Nephron (organoid): Measurements from ENCODE around the gene PCGF3.
"Not testable (repeated sequence)": the region's sequence is repeated elsewhere in the genome, so short reads cannot be mapped to it uniquely, and the experiment has no call there.

Source experiments
- H3K27ac Mint-ChIP-seq, 3 experiments: 2 replicates each; pipeline ENCODE4 v1.8.0; 2020; ENCODE audit warnings: mixed read lengths in 3 of 3, mild to moderate bottlenecking in 2 of 3, moderate library complexity in 1 of 3
- H3K27me3 Mint-ChIP-seq: 2 replicates; pipeline ENCODE4 v1.8.0; 2021; ENCODE audit warnings: low read depth, mild to moderate bottlenecking, moderate library complexity, mixed read lengths
- H3K36me3 Mint-ChIP-seq: 2 replicates; pipeline ENCODE4 v1.8.0; 2020; ENCODE audit warnings: low read depth, mixed read lengths
- H3K4me1 Mint-ChIP-seq: 2 replicates; pipeline ENCODE4 v1.8.0; 2020; ENCODE audit warnings: mixed read lengths
- H3K4me3 Mint-ChIP-seq, 3 experiments: 2 replicates each; pipeline ENCODE4 v1.8.0; 2020; ENCODE audit warnings: mild to moderate bottlenecking in 3 of 3, mixed read lengths in 3 of 3, moderate library complexity in 2 of 3
- H3K9me3 Mint-ChIP-seq: 2 replicates; pipeline ENCODE4 v1.8.0; 2020; ENCODE audit warnings: mixed read lengths
- TF ChIP-seq, protein P1 (sequence below), 3 experiments: fragments of 200-600 bp; sonication (generic); IDR thresholded peaks; one replicate each; pipeline ENCODE4 v1.5.0; 2021; ENCODE audit warnings: antibody characterized with exemption in 3 of 3; ENCODE audit not compliant: unreplicated experiment in 3 of 3

PCGF3 gene

DNA sequence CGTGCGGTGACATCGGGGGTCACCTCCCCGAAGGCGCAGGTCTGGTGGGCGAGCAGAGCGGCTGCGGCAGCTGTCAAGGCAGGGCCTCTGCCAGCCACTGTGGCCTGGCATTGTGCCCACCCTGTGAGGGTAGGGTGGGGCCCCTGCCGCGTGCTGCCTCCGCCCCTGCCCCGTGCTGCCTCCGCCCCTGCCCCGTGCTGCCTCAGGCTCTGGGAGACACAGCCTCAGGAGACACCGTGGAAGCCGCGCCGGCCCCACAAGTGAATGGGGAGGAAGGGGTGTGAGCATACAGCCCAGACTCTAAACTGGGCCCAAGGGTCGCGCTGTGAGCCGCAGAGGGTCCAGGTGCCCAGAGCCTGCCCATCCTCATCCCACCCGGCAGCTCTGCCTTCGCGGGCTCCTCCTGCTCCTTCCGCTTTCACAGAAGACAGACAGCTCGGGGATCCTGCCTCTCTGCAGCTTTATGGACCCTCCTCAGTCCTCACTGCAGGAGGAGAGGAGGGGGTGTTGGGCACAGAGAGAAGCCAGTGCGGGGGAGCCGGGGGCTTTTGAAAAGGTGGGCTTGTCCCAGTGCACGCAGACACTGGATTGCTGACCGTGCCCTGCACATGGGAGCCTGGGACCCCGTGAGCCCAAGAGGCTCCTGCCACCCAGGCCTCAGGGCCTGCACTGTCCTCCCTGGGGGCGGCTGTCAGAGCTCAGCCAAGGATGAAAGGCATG is 27.4 kb downstream of the PCGF3 start:
- Mint-ChIP-seq H3K4me3 (no peak overlapping the region), H3K9me3 (no peaks in the 10 kb centered on the region), H3K27ac (no peak overlapping the region), H3K27me3 (no peaks in the 10 kb centered on the region), H3K36me3 (peaks cover 52% of the 10 kb centered on the region), H3K4me1 (peaks cover 14% of the 10 kb centered on the region)
- TF ChIP-seq, protein P1, sequence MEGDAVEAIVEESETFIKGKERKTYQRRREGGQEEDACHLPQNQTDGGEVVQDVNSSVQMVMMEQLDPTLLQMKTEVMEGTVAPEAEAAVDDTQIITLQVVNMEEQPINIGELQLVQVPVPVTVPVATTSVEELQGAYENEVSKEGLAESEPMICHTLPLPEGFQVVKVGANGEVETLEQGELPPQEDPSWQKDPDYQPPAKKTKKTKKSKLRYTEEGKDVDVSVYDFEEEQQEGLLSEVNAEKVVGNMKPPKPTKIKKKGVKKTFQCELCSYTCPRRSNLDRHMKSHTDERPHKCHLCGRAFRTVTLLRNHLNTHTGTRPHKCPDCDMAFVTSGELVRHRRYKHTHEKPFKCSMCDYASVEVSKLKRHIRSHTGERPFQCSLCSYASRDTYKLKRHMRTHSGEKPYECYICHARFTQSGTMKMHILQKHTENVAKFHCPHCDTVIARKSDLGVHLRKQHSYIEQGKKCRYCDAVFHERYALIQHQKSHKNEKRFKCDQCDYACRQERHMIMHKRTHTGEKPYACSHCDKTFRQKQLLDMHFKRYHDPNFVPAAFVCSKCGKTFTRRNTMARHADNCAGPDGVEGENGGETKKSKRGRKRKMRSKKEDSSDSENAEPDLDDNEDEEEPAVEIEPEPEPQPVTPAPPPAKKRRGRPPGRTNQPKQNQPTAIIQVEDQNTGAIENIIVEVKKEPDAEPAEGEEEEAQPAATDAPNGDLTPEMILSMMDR (IDR thresholded peaks at IDR 0.05; ENCODE audit: unreplicated experiment in 3 of 3): no peak

DNA sequence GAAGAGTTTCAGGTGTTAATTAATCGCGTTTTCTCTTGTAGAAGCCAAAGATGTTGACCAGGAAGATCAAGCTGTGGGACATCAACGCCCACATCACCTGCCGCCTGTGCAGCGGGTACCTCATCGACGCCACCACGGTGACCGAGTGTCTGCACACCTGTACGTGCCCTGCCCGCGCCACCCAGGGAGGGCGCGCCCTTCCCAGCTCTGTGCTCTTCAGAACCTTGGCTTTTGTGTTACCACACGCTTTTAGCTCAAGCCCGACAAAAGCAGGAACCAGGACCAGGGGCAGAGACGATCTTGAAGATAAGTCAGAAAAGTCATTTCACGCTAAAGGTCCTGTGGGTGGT is 28.0 kb downstream of the PCGF3 start:
- Mint-ChIP-seq H3K36me3 (peaks cover 52% of the 10 kb centered on the region), H3K27me3 (no peaks in the 10 kb centered on the region), H3K27ac (no peak overlapping the region), H3K9me3 (no peaks in the 10 kb centered on the region), H3K4me3 (no peak overlapping the region), H3K4me1 (peaks cover 11% of the 10 kb centered on the region)
- TF ChIP-seq, protein P1 (IDR thresholded peaks at IDR 0.05; ENCODE audit: unreplicated experiment in 3 of 3): no peak

DNA sequence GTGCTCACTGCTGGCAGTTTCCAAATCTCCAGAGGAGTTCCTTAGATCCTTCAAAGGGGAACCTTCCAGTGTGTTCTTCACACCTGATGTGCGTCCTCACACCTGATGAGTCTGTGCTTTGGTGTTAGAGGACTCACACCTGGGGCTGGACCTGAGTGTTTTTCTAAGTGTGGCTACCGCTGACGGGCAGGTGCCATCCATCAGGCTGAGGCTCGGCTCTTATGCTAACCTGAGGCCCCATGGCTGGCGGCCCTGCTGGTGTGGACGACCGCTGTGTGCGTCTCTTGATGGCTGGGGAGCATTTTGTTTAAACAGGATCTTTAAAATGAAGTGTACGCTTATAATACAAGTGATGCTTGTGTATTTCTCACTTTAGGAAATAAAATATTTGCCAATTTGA is 28.4 kb downstream of the PCGF3 start:
- no peak overlapping the region for H3K4me3 Mint-ChIP-seq
- H3K27ac Mint-ChIP-seq: no peak overlapping the region
- TF ChIP-seq, protein P1 (IDR thresholded peaks at IDR 0.05; ENCODE audit: unreplicated experiment in 3 of 3): no peak
- H3K9me3 Mint-ChIP-seq: no peaks in the 10 kb centered on the region
- H3K27me3 Mint-ChIP-seq: no peaks in the 10 kb centered on the region
- peaks cover 55% of the 10 kb centered on the region for H3K36me3 Mint-ChIP-seq
- H3K4me1 Mint-ChIP-seq: peaks cover 11% of the 10 kb centered on the region

DNA sequence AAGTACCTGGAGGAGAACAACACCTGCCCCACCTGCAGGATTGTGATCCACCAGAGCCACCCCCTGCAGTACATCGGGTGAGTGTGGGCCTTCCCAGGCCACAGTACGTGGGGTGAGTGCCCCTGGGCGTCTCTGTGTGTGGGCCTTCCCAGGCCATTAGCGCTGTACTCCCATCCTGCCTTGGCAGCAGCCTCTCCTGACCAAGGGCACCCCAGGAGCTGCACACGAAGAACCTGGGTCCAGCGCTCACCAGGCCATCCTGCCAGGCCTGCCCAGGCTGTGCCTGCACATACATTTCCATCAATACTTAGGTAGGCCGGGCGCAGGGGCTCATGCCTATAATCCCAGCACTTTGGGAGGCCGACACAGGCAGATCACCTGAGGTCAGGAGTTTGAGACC is 29.3 kb downstream of the PCGF3 start:
- Mint-ChIP-seq H3K27ac (no peak overlapping the region), H3K4me3 (no peak overlapping the region), H3K4me1 (peaks cover 5% of the 10 kb centered on the region), H3K27me3 (no peaks in the 10 kb centered on the region), H3K9me3 (no peaks in the 10 kb centered on the region), H3K36me3 (peaks cover 52% of the 10 kb centered on the region)
- TF ChIP-seq, protein P1 (IDR thresholded peaks at IDR 0.05; ENCODE audit: unreplicated experiment in 3 of 3): no peak

DNA sequence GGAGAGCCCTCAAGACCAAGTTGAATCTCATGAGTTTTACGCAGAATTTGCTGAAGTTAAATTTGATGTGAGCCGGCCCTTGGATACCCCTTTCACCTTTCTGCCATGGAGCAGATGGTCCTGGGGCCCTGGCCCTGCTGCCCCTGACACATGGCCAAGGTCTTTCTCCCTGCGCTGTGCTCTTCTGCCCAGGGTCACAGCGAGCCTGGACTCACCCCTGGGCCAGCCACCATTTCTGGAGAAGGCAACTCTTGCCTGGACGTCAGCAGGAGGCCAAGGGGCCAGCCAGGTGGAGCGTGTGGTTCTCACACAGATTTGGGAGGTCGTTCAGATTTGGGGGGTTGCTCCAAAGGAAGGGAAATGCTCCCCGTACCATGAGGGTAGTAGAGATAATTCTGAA is 30.0 kb downstream of the PCGF3 start:
- no peak overlapping the region for H3K4me3 Mint-ChIP-seq
- no peaks in the 10 kb centered on the region for H3K9me3 Mint-ChIP-seq
- H3K27me3 Mint-ChIP-seq: no peaks in the 10 kb centered on the region
- H3K4me1 Mint-ChIP-seq: peaks cover 2% of the 10 kb centered on the region
- H3K36me3 Mint-ChIP-seq: peaks cover 48% of the 10 kb centered on the region
- H3K27ac Mint-ChIP-seq: no peak overlapping the region
- TF ChIP-seq, protein P1 (IDR thresholded peaks at IDR 0.05; ENCODE audit: unreplicated experiment in 3 of 3): no peak

DNA sequence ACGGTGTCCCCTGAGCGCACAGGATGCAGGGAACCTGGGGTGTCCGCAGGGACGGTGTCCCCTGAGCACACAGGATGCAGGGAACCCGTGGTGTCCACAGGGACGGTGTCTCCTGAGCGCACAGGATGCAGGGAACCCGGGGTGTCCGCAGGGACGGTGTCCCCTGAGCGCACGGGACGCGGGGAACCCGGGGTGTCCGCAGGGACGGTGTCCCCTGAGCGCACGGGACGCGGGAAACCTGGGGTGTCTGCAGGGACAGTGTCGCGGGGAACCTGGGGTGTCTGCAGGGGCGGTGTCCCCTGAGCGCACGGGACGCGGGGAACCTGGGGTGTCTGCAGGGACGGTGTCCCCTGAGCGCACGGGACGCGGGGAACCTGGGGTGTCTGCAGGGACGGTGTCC is 30.9 kb downstream of the PCGF3 start:
- not testable (repeated sequence) for H3K4me3 Mint-ChIP-seq, H3K4me1 Mint-ChIP-seq, H3K9me3 Mint-ChIP-seq, H3K27ac Mint-ChIP-seq, H3K27me3 Mint-ChIP-seq
- peaks cover 50% of the 10 kb centered on the region for H3K36me3 Mint-ChIP-seq
